ENCODE data around the gene GTF3C1.
"Not testable (repeated sequence)": the region's sequence is repeated elsewhere in the genome, so short reads cannot be mapped to it uniquely, and the experiment has no call there.

GRCh38 chr16:27433191-27433590 is 116.5 kb downstream of the GTF3C1 start:
- TF ChIP-seq CTCF (conservative IDR thresholded peaks at IDR 0.05); ZFX (IDR thresholded peaks at IDR 0.05): not testable (repeated sequence)

Data from C4-2B (cell line).